Nephron progenitor cell (in vitro differentiated cells): ENCODE results near the gene CREG1.

ENCODE experiments used
- DNase-seq: peaks from one replicate; pipeline ENCODE4 v3.0.0; 2021
- H3K27ac Mint-ChIP-seq: 2 replicates; pipeline ENCODE4 v1.8.0; 2021; ENCODE audit warnings: mild to moderate bottlenecking, moderate library complexity, mixed read lengths
- H3K27me3 Mint-ChIP-seq: 2 replicates; pipeline ENCODE4 v1.8.0; 2021; ENCODE audit warnings: mild to moderate bottlenecking, low read depth, mixed read lengths; ENCODE audit not compliant: poor library complexity
- H3K36me3 Mint-ChIP-seq: 2 replicates; pipeline ENCODE4 v1.8.0; 2021; ENCODE audit warnings: low read depth, mixed read lengths
- H3K4me1 Mint-ChIP-seq: 2 replicates; pipeline ENCODE4 v1.8.0; 2021; ENCODE audit warnings: mixed read lengths
- H3K4me3 Mint-ChIP-seq: 2 replicates; pipeline ENCODE4 v1.8.0; 2021; ENCODE audit warnings: mild to moderate bottlenecking, moderate library complexity, mixed read lengths
- H3K9me3 Mint-ChIP-seq: 2 replicates; pipeline ENCODE4 v1.8.0; 2021; ENCODE audit warnings: mild to moderate bottlenecking, moderate library complexity, mixed read lengths
- CTCF ChIP-seq: fragments of 200-600 bp; sonication (generic); IDR thresholded peaks from 2 replicates; pipeline ENCODE4 v1.5.0; 2021; ENCODE audit warnings: antibody characterized with exemption

CREG1 gene

GRCh38 chr1:167510244-167510643, 43.3 kb downstream of the CREG1 start:
- no peak overlapping the region for H3K4me3 Mint-ChIP-seq
- peaks cover 14% of the 10 kb centered on the region for H3K4me1 Mint-ChIP-seq
- H3K27ac Mint-ChIP-seq: no peak overlapping the region
- no peaks in the 10 kb centered on the region for H3K36me3 Mint-ChIP-seq
- DNase-seq: no peak
- H3K9me3 Mint-ChIP-seq: no peaks in the 10 kb centered on the region
- no peak for TF ChIP-seq CTCF
- H3K27me3 Mint-ChIP-seq: peaks cover 8% of the 10 kb centered on the region

DNA sequence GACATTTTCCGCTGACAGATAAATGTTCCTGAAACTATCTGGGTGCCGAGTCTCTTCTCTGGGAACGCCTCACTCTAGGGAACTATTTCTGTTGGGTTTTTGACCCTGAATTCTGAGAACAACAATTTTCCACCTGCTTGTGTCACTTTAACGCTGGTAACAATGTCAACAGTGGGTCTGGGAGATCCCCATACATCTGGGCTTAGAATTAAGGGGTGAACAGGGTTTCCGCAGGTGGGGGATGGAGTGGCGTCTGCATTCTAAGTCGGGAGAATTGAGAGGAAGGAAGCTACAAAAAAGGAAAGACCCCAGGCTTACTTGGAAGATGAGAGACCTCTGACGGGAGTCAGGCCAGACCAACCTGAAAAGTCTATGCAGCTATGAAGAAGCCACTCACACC, 44.0 kb downstream of the CREG1 start:
- no peak for DNase-seq
- TF ChIP-seq CTCF: no peak
- Mint-ChIP-seq H3K27me3 (peaks cover 8% of the 10 kb centered on the region), H3K4me3 (no peak overlapping the region), H3K9me3 (no peaks in the 10 kb centered on the region), H3K27ac (peak overlapping the region; percentile 15), H3K4me1 (peaks cover 21% of the 10 kb centered on the region), H3K36me3 (no peaks in the 10 kb centered on the region)

DNA sequence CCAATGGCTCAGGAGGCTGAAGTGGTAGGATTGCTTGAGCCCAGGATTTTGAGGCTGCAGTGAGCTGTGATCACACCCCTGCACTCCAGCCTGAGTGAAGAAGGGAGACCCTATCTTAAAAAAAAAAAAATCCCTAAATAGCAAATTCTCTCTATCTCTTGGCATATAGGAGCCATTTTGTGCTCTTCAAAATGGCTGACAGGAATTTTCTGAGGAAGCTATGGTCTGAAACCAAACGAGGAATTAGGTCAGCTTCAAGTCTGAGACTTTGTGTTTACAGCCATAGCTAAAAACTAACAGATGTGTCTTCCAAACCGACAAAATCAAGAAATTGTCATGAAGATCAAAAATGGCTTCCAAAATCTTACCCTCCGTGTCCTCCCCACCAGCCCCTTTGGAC, 45.8 kb downstream of the CREG1 start:
- Mint-ChIP-seq H3K27me3 (peaks cover 7% of the 10 kb centered on the region), H3K27ac (no peak overlapping the region), H3K4me3 (no peak overlapping the region), H3K9me3 (no peaks in the 10 kb centered on the region), H3K4me1 (peaks cover 38% of the 10 kb centered on the region), H3K36me3 (no peaks in the 10 kb centered on the region)
- no peak for TF ChIP-seq CTCF
- no peak for DNase-seq

DNA sequence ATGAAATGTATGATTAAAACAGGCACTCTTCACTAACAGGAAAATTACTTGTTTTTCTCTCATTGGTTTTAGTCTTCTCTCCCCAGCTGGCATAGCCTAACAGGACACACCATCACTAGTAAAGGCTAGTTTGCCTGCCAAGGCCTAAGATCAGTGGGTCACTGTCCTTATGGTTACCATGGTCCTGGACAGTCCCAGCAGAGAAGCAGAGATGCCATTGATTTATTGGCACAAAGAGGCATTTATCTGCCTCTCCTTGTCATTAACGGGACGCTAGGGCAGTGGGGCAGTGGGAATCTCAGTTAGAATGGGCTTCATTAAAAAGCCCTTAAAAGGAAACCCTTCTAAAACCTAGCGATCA, 49.1 kb downstream of the CREG1 start:
- H3K4me3 Mint-ChIP-seq: no peak overlapping the region
- peaks cover 4% of the 10 kb centered on the region for H3K27me3 Mint-ChIP-seq
- no peak for DNase-seq
- H3K27ac Mint-ChIP-seq: peak overlapping the region; percentile 87
- no peaks in the 10 kb centered on the region for H3K9me3 Mint-ChIP-seq
- H3K36me3 Mint-ChIP-seq: no peaks in the 10 kb centered on the region
- H3K4me1 Mint-ChIP-seq: peaks cover 41% of the 10 kb centered on the region
- no peak for TF ChIP-seq CTCF

- Mint-ChIP-seq H3K36me3 (no peaks in the 10 kb centered on the region), H3K4me1 (peaks cover 41% of the 10 kb centered on the region), H3K9me3 (no peaks in the 10 kb centered on the region), H3K27ac (peak overlapping the region; percentile 87), H3K4me3 (no peak overlapping the region), H3K27me3 (peaks cover 4% of the 10 kb centered on the region)
- TF ChIP-seq CTCF: no peak
- no peak for DNase-seq
These were observed 49.7 kb downstream of the CREG1 start for GRCh38 chr1:167503626-167504466.
